IPS-18a (cell line): Measurements from ENCODE around the gene PIR.
A peak's percentile ranks its signal among the peaks of the same experiment; 100 is the strongest.

ENCODE experiments used
- H3K27ac ChIP-seq: one replicate; pipeline ENCODE4 v1.5.1; 2013; ENCODE audit warnings: low read length
- H3K27me3 ChIP-seq: one replicate; pipeline ENCODE4 v1.6.1; 2013; ENCODE audit warnings: mild to moderate bottlenecking, low read length; ENCODE audit not compliant: control insufficient read depth, insufficient read depth
- H3K36me3 ChIP-seq: one replicate; pipeline ENCODE4 v1.6.1; 2013; ENCODE audit warnings: low read depth, low read length; ENCODE audit not compliant: control insufficient read depth
- H3K4me1 ChIP-seq: one replicate; pipeline ENCODE4 v1.6.1; 2013; ENCODE audit warnings: low read depth, low read length; ENCODE audit not compliant: control insufficient read depth
- H3K4me3 ChIP-seq: one replicate; pipeline ENCODE4 v1.5.1; 2013; ENCODE audit warnings: low read length
- H3K9ac ChIP-seq: one replicate; pipeline ENCODE4 v1.6.1; 2013; ENCODE audit warnings: mild to moderate bottlenecking, low read length, moderate library complexity
- H3K9me3 ChIP-seq: one replicate; pipeline ENCODE4 v1.6.1; 2013; ENCODE audit warnings: low read depth, low read length; ENCODE audit not compliant: control insufficient read depth

The PIR gene

DNA sequence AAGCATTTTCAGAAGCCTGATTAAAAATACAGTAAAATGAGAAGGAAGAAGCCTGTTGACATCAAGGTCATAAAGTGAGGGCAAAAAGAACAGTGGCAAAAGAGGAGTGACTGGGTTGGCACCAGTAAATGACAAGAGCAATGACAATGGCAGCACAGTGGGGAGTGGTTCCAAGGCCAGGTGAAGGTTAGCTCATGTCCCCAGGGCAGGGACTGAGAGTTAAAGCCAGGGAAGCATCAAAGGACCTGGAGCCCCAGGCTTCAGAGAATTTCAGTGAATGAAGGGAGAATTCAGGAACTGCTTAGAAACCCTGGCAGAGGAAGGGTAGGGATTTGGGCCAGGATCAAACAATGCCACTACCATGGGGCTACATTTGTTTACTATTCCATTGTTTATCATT lies 149.0 kb downstream of the PIR start:
- H3K4me1 ChIP-seq, result peaks cover 6% of the 10 kb centered on the region

GRCh38 chrX:15343075-15343476 lies 150.1 kb downstream of the PIR start:
- Histone ChIP-seq H3K4me1 (peaks cover 6% of the 10 kb centered on the region), H3K27me3 (peaks cover 17% of the 10 kb centered on the region), H3K27ac (no peak overlapping the region), H3K36me3 (no peaks in the 10 kb centered on the region), H3K4me3 (no peak overlapping the region), H3K9me3 (no peaks in the 10 kb centered on the region), H3K9ac (no peak overlapping the region)

More for the DNA sequence above, 149.0 kb downstream of the PIR start:
- H3K9ac ChIP-seq, result no peak overlapping the region
- no peak overlapping the region for H3K4me3 ChIP-seq
- no peak overlapping the region for H3K27ac ChIP-seq
- H3K36me3 ChIP-seq, result no peaks in the 10 kb centered on the region
- peaks cover 17% of the 10 kb centered on the region for H3K27me3 ChIP-seq
- H3K9me3 ChIP-seq, result no peaks in the 10 kb centered on the region

- H3K9me3 ChIP-seq, result no peaks in the 10 kb centered on the region
- peaks cover 20% of the 10 kb centered on the region for H3K27me3 ChIP-seq
- no peak overlapping the region for H3K9ac ChIP-seq
- H3K36me3 ChIP-seq, result no peaks in the 10 kb centered on the region
- H3K4me1 ChIP-seq, result peaks cover 6% of the 10 kb centered on the region
- no peak overlapping the region for H3K4me3 ChIP-seq
- H3K27ac ChIP-seq, result no peak overlapping the region
Observed at GRCh38 chrX:15340867-15341266, 152.3 kb downstream of the PIR start.

DNA sequence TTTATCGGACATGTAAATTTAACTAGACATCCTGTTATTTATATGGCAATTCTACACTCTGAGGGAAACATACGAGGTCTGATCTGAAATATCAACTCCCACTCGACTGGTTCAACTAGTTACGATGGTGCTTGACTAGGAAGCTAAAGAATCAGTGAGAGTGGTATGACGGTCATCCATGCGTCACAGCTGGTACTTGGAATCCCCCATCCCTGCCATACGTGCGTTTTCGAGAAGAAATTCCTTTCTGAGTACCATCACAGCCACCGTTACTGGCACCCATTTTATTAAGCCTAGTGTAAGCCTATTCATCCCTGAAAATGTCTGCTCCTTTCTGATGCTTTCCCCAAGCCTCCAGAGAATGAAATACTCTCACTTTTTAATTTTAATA lies 157.1 kb downstream of the PIR start:
- H3K9me3 ChIP-seq, result no peaks in the 10 kb centered on the region
- H3K9ac ChIP-seq, result peak overlapping the region; percentile 14
- peaks cover 3% of the 10 kb centered on the region for H3K36me3 ChIP-seq
- peaks cover 3% of the 10 kb centered on the region for H3K27me3 ChIP-seq
- H3K4me1 ChIP-seq, result no peaks in the 10 kb centered on the region
- no peak overlapping the region for H3K27ac ChIP-seq
- H3K4me3 ChIP-seq, result peak overlapping the region; percentile 67

- Histone ChIP-seq H3K9ac (peak within 1 kb of the TSS; percentile 60), H3K36me3 (peaks cover 3% of the 10 kb centered on the region), H3K4me1 (no peaks in the 10 kb centered on the region), H3K27ac (no peak within 1 kb of the TSS), H3K27me3 (peaks cover 3% of the 10 kb centered on the region), H3K9me3 (no peaks in the 10 kb centered on the region), H3K4me3 (peak within 1 kb of the TSS; percentile 67)
Observed at GRCh38 chrX:15335135-15336022, 157.8 kb downstream of the PIR start, which contains the start of gene PIGA. TSS of gene PIGA (minus strand) at chrX:15335523. CDS start at chrX:15331930, 3,593 bp downstream.
